Endothelial cell of umbilical vein (primary cell): Measurements from ENCODE around the gene ZAR1. TPM values are rescaled to one million over a fixed set of nuclear protein-coding genes. Genes with fewer than 3 reads are reported as not detected.

ENCODE experiments used
- BruUV-seq: library from RNA; stranded (reverse); fragments of 400-500 nt; replicated peaks from 2 replicates; lab custom pipeline; 2021; lab: Mats Ljungman, UMichigan
- CTCF ChIA-PET: fragments of 300-600, 350-600 bp; sonication (Branson Sonifier 250); formaldehyde crosslinking; loops from one replicate; lab custom pipeline; 2021; ENCODE audit warnings: antibody characterized with exemption, inconsistent platforms; lab: Charles Lee
- POLR2A ChIA-PET: fragments of 300-600, 350-600 bp; sonication (Branson Sonifier 250); formaldehyde crosslinking; loops from one replicate; lab custom pipeline; 2021; ENCODE audit warnings: antibody characterized with exemption, inconsistent platforms; lab: Charles Lee
- DNase-seq: peaks from one replicate; pipeline ENCODE4 v3.0.0-alpha.2; 2011; ENCODE audit warnings: low read depth, low spot score
- FAIRE-seq: peaks from 2 replicates; lab custom pipeline; 2011; peaks lifted over from hg19 to GRCh38; lab: Jason Lieb, UNC
- H2AFZ ChIP-seq: 2 replicates; pipeline ENCODE4 v1.6.0; 2012; ENCODE audit warnings: low read depth, low read length, control low read depth, inconsistent platforms
- H3K27ac ChIP-seq: 2 replicates; pipeline ENCODE4 v1.5.1; 2011; ENCODE audit warnings: low read depth, mild to moderate bottlenecking, control low read depth, low read length, moderate library complexity; ENCODE audit not compliant: insufficient read depth
- H3K27me3 ChIP-seq, 2 experiments: 2 replicates each; pipeline versions ENCODE4 v1.6.0 to v1.6.1; 2011; ENCODE audit warnings: low read length in 2 of 2, mixed read lengths in 1 of 2; ENCODE audit not compliant: control insufficient read depth in 2 of 2, insufficient read depth in 2 of 2
- H3K36me3 ChIP-seq, 2 experiments: 2 replicates in 1 of 2; 3 replicates in 1 of 2; pipeline ENCODE4 v1.5.1; 2011; ENCODE audit warnings: low read length in 2 of 2, mild to moderate bottlenecking in 1 of 2, moderate library complexity in 1 of 2; ENCODE audit not compliant: control insufficient read depth in 2 of 2, insufficient read depth in 2 of 2; ENCODE audit errors: extremely low read depth in 1 of 2
- H3K4me1 ChIP-seq: 3 replicates; pipeline ENCODE4 v1.5.1; 2011; ENCODE audit warnings: mild to moderate bottlenecking, low read length; ENCODE audit not compliant: control insufficient read depth, insufficient read depth; ENCODE audit errors: extremely low read depth
- H3K4me2 ChIP-seq: 2 replicates; pipeline ENCODE4 v1.6.1; 2011; ENCODE audit warnings: low read length, control low read depth, mixed read lengths; ENCODE audit not compliant: insufficient read depth
- H3K4me3 ChIP-seq, 3 experiments: fragments of 200-600 bp in 1 of 3; sonication (generic), shearing (Covaris generic) in 1 of 3; replicated peaks in 1 of 3; 2 replicates each; pipeline ENCODE4 v1.5.1; 2011 to 2016; ENCODE audit warnings: control low read depth in 3 of 3, low read length in 3 of 3, mild to moderate bottlenecking in 2 of 3, inconsistent platforms in 1 of 3, low read depth in 1 of 3, moderate library complexity in 1 of 3; ENCODE audit not compliant: insufficient read depth in 1 of 3
- H3K79me2 ChIP-seq: 2 replicates; pipeline ENCODE4 v1.6.0; 2012; ENCODE audit warnings: low read length, inconsistent platforms; ENCODE audit not compliant: control insufficient read depth, insufficient read depth
- H3K9ac ChIP-seq: replicated peaks from 2 replicates; pipeline ENCODE3; 2011; ENCODE audit warnings: low read length, control low read depth; ENCODE audit not compliant: insufficient read depth; ENCODE audit errors: extremely low read depth
- H3K9me1 ChIP-seq: replicated peaks from 3 replicates; pipeline ENCODE4 v1.6.0; 2011; ENCODE audit warnings: mild to moderate bottlenecking, low read length; ENCODE audit not compliant: control insufficient read depth, insufficient read depth; ENCODE audit errors: extremely low read depth
- H3K9me3 ChIP-seq: replicated peaks from 2 replicates; pipeline ENCODE4 v1.5.1; 2012; ENCODE audit warnings: low read length, inconsistent platforms; ENCODE audit not compliant: control insufficient read depth, insufficient read depth
- H4K20me1 ChIP-seq: replicated peaks from 2 replicates; pipeline ENCODE3; 2011; ENCODE audit warnings: mild to moderate bottlenecking, low read length; ENCODE audit not compliant: control insufficient read depth, insufficient read depth; ENCODE audit errors: extremely low read depth
- EZH2 ChIP-seq: IDR thresholded peaks from 2 replicates; pipeline ENCODE4 v1.6.1; 2012; ENCODE audit warnings: borderline replicate concordance, low read depth, mild to moderate bottlenecking, moderate library complexity, low read length, inconsistent platforms; ENCODE audit not compliant: severe bottlenecking
- FOS ChIP-seq: IDR thresholded peaks from 2 replicates; pipeline ENCODE4 v1.6.1; 2011; ENCODE audit warnings: mild to moderate bottlenecking, low read length, moderate library complexity, borderline replicate concordance; ENCODE audit not compliant: insufficient read depth
- GATA2 ChIP-seq: IDR thresholded peaks from 2 replicates; pipeline ENCODE4 v1.7.0; 2011; ENCODE audit warnings: low read depth, mild to moderate bottlenecking, moderate library complexity, mixed read lengths, low read length; ENCODE audit not compliant: insufficient read length, insufficient read depth
- JUN ChIP-seq: IDR thresholded peaks from 2 replicates; pipeline ENCODE4 v1.6.1; 2011; ENCODE audit warnings: borderline replicate concordance, low read depth; ENCODE audit not compliant: insufficient read length, insufficient read depth
- POLR2A ChIP-seq: IDR thresholded peaks from 2 replicates; pipeline ENCODE4 v1.6.1; 2012; ENCODE audit warnings: low read depth, mild to moderate bottlenecking, control low read depth, low read length
- POLR2AphosphoS5 ChIP-seq: IDR thresholded peaks from 2 replicates; pipeline ENCODE4 v1.6.1; 2012; ENCODE audit warnings: low read depth, mild to moderate bottlenecking, control low read depth, low read length, moderate library complexity; ENCODE audit not compliant: insufficient read depth
- dilution Hi-C: fragments of 300-500 bp; cut with MboI; formaldehyde crosslinking; loops from one replicate; pipeline ENCODE4 v1.15.0; 2019; ENCODE audit warnings: low sequenced_read_pairs; ENCODE audit not compliant: extremely low pct_ligation_motif_present
- intact Hi-C: fragments of 100-400 bp; cut with micrococcal nuclease; formaldehyde crosslinking; loops from one replicate; pipeline ENCODE4 v1.10.0; 2022
- polyA plus RNA-seq, 4 experiments: library from polyadenylated mRNA; depleted of rRNA in 3 of 4; stranded (reverse) in 3 of 4; unstranded in 1 of 4; fragments of >200 nt; gene quantifications; 2 replicates each; pipeline versions ENCODE4 v1.2.1 to v1.2.3, GENCODE V29; 2011 to 2012; ENCODE audit warnings: missing spikeins in 1 of 4
- total RNA-seq: library from RNA; stranded (reverse); gene quantifications from 2 replicates; pipeline ENCODE4 v1.2.3, GENCODE V29; 2021
- TF ChIP-seq, protein P1 (sequence below), 2 donors: IDR thresholded peaks; 1 replicate in 1 of 2; 2 replicates in 1 of 2; pipeline ENCODE4 v1.5.1; 2011; ENCODE audit warnings: low read length in 2 of 2, mild to moderate bottlenecking in 2 of 2, moderate library complexity in 2 of 2, control low read depth in 1 of 2, inconsistent platforms in 1 of 2, low read depth in 1 of 2; ENCODE audit not compliant: insufficient read depth in 1 of 2; ENCODE audit errors: extremely low read depth in 1 of 2
- TF ChIP-seq, protein P2 (sequence below): IDR thresholded peaks from 2 replicates; pipeline ENCODE4 v1.6.1; 2011; ENCODE audit not compliant: insufficient read depth, insufficient read length

The ZAR1 gene
- total and polyA plus RNA-seq, 2 donors (not counting 3 experiments of a cell fraction or from before 2014, with no cell fraction given) = not detected

DNA sequence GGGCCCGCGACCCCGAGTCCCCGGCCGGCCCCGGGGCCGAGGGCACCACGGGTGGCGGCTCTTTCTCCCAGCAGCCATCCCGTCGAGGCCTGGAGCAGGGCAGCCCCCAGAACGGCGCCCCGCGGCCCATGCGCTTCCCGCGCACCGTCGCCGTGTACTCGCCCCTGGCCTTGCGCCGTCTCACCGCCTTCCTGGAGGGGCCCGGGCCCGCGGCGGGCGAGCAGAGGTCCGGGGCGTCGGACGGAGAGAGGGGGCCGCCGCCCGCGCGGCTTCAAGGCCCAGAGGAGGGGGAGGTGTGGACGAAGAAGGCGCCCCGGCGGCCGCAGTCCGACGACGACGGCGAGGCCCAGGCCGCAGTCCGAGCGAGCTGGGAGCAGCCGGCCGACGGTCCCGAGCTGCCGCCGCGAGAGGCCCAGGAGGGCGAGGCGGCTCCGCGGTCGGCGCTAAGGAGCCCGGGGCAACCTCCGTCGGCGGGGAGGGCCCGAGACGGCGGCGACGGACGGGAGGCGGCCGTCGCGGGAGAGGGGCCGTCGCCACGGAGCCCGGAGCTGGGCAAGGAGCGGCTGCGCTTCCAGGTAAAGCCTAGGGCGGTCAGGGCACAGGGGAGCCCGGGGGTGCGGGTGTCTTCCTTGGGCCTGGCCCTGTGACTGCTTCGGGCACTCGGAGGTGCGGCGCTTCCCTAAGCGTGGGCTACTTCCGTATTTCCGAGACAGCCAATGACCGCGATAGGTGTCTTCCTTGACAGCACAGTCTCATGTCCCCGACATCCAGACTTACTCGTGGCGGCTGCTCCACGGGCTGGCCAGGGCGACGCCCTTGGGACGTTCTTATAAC lies 845 bp downstream of the ZAR1 start:
- H3K9me3 ChIP-seq = no peaks in the 10 kb centered on the region
- H4K20me1 ChIP-seq = no peaks in the 10 kb centered on the region
- dilution Hi-C loops (no loop called here), intact Hi-C loops (no loop called here)
- CTCF ChIA-PET = interaction anchor here (0.9 kb wide), 1 partner anchor 15 kb away, joined by 4 read pairs; no protein-coding TSS in a partner anchor
- H3K9me1 ChIP-seq = no peaks in the 10 kb centered on the region
- H3K27ac ChIP-seq = no peak overlapping the region
- no peak overlapping the region for H3K9ac ChIP-seq
- BruUV-seq = no TSS peak
- DNase-seq = no peak
- H3K27me3 ChIP-seq = peaks cover 35 to 68% of the 10 kb centered on the region in 2 experiments
- H3K4me3 ChIP-seq = no peak overlapping the region
- TF ChIP-seq POLR2A = no peak
- peak; percentile 60 for TF ChIP-seq EZH2
- peak overlapping the region; percentile 9 for H3K4me2 ChIP-seq
- H3K36me3 ChIP-seq = no peaks in the 10 kb centered on the region
- peaks cover 4% of the 10 kb centered on the region for H3K4me1 ChIP-seq
- H2AFZ ChIP-seq = peak overlapping the region; percentile 47
- H3K79me2 ChIP-seq = no peaks in the 10 kb centered on the region
- FAIRE-seq = no peak
- POLR2A ChIA-PET = no interaction called here

DNA sequence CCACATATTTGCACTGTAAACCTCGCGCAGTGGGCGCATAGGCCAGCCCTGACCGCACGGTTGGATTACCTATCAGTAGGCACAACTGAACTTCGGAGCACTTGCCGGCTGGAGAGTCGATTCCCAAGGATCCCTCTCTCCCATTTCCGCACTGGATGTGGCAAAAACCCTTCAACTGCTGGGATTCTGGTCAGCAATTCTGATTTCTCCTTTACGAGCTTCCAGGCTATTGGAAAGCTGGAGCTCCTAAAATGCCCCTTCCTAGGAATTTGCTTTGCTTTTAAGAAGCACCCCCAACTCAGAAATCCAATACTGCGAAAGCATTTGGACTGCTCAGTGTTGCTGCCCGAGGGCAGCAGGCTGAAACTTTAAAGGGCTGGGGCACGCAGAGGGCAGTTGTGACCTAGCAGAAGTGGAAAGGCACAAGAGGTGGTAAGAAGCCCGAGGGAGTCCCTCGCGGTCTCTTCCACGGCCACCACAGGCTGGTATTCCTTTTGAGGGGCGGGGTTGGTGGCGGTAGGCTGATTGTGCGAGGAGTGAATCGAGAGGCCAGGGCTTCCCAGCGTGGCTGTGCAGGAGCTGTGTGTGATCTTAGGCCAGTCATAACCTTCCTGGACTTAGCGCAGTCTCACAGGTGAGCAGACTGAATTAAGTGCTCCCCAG lies 1.6 kb downstream of the ZAR1 start:
- Histone ChIP-seq H3K27me3 (peaks cover 34 to 61% of the 10 kb centered on the region in 2 experiments), H3K36me3 (no peaks in the 10 kb centered on the region), H3K4me2 (peak overlapping the region; percentile 9), H2AFZ (no peak overlapping the region), H3K79me2 (no peaks in the 10 kb centered on the region), H3K4me3 (no peak overlapping the region), H3K9me3 (no peaks in the 10 kb centered on the region), H3K9me1 (no peaks in the 10 kb centered on the region), H3K9ac (no peak overlapping the region), H4K20me1 (no peaks in the 10 kb centered on the region), H3K4me1 (peaks cover 4% of the 10 kb centered on the region), H3K27ac (no peak overlapping the region)
- ChIA-PET CTCF (interaction anchor here (0.9 kb wide), 1 partner anchor 15 kb away, joined by 4 read pairs; no protein-coding TSS in a partner anchor), POLR2A (no interaction called here)
- dilution Hi-C loops (no loop called here), intact Hi-C loops (no loop called here)
- DNase-seq = no peak
- BruUV-seq = no TSS peak
- TF ChIP-seq JUN (no peak), FOS (no peak), POLR2AphosphoS5 (no peak), EZH2 (no peak), GATA2 (no peak)
- TF ChIP-seq, protein P1, sequence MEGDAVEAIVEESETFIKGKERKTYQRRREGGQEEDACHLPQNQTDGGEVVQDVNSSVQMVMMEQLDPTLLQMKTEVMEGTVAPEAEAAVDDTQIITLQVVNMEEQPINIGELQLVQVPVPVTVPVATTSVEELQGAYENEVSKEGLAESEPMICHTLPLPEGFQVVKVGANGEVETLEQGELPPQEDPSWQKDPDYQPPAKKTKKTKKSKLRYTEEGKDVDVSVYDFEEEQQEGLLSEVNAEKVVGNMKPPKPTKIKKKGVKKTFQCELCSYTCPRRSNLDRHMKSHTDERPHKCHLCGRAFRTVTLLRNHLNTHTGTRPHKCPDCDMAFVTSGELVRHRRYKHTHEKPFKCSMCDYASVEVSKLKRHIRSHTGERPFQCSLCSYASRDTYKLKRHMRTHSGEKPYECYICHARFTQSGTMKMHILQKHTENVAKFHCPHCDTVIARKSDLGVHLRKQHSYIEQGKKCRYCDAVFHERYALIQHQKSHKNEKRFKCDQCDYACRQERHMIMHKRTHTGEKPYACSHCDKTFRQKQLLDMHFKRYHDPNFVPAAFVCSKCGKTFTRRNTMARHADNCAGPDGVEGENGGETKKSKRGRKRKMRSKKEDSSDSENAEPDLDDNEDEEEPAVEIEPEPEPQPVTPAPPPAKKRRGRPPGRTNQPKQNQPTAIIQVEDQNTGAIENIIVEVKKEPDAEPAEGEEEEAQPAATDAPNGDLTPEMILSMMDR (IDR thresholded peaks at IDR 0.05; ENCODE audit: extremely low read depth in 1 of 2, insufficient read depth in 1 of 2, low read depth in 1 of 2, low read length in 2 of 2) = no peak
- TF ChIP-seq, protein P2, sequence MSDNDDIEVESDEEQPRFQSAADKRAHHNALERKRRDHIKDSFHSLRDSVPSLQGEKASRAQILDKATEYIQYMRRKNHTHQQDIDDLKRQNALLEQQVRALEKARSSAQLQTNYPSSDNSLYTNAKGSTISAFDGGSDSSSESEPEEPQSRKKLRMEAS = no peak
- FAIRE-seq = no peak
